ENCODE data around the gene GALNT10. TPM values are rescaled to one million over a fixed set of nuclear protein-coding genes. Genes with fewer than 3 reads are reported as not detected.

GALNT10 gene
- total and polyA plus RNA-seq, 2 experiments from 2014 or later: 43.0 to 45.9 TPM

DNA sequence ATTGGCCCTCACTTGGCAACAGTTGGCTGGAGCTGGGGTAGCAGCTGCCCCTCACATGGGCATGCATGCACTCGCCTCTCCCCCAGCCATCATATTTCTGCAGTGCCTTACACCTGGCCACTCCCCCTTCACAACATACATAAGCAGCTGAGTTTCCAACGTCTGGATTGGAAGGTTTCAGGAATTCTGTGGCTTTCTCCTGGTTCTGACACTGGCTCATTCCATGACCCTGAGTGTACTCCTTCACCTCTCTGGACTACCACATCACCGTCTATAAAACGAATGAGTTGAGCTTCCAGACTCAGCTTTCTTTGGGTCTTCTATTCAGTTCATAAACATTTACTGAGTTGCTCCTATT lies 84.3 kb downstream of the GALNT10 start:
- Histone ChIP-seq H3K9me2 (replicated peaks; ENCODE audit: insufficient read depth) (no peaks in the 10 kb centered on the region), H3K4me3 (no peak overlapping the region), H3K27me3 (no peaks in the 10 kb centered on the region), H4K20me1 (ENCODE audit: insufficient read depth, poor library complexity, severe bottlenecking) (no peaks in the 10 kb centered on the region), H3K9me3 (ENCODE audit: low read depth) (no peaks in the 10 kb centered on the region), H3K27ac (no peak overlapping the region), H3K4me2 (no peak overlapping the region), H3K4me1 (ENCODE audit: insufficient read depth) (peaks cover 42% of the 10 kb centered on the region), H3K36me3 (replicated peaks; ENCODE audit: insufficient read depth, low read depth) (no peaks in the 10 kb centered on the region), H3K79me2 (peaks cover 2% of the 10 kb centered on the region), H2AFZ (no peak overlapping the region)
- no peak for DNase-seq (ENCODE audit: low spot score)
- 70% methylated on average over 4 of the region's 4 CpGs for WGBS (ENCODE audit: low lambda C conversion rate, missing lambda C conversion rate)
- TF ChIP-seq CTCF (IDR thresholded peaks at IDR 0.05; ENCODE audit: poor library complexity): no peak
- TF ChIP-seq EZH2 (IDR thresholded peaks at IDR 0.05; ENCODE audit: borderline replicate concordance): no peak
- TF ChIP-seq EZH2phosphoT487 (IDR thresholded peaks at IDR 0.05; ENCODE audit: low read depth, severe bottlenecking, unreplicated experiment): no peak

DNA sequence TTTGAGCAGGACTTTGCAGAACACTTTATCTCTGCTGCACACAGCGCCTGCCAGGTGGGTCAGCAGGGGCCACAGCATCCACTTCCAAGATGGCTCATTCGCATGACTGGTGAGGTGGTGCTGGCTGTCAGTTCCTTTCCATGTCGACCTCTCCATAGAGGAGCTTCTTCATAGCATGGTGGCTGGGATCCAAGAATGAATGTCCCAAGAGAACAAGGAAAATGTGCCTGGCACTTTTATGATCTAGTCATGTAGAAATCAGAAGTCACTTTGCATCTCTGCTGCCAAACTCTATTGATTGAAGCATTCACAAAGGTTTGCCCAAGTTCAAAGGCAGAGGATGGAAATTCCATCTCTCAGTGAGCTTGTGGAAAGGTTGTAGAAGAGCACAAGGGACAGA lies 85.0 kb downstream of the GALNT10 start:
- peaks cover 2% of the 10 kb centered on the region for H3K79me2 ChIP-seq
- no peaks in the 10 kb centered on the region for H3K27me3 ChIP-seq
- H2AFZ ChIP-seq: no peak overlapping the region
- no peak for TF ChIP-seq EZH2phosphoT487 (IDR thresholded peaks at IDR 0.05; ENCODE audit: low read depth, severe bottlenecking, unreplicated experiment)
- no peak for TF ChIP-seq CTCF (IDR thresholded peaks at IDR 0.05; ENCODE audit: poor library complexity)
- no peak for TF ChIP-seq EZH2 (IDR thresholded peaks at IDR 0.05; ENCODE audit: borderline replicate concordance)
- H3K36me3 ChIP-seq (replicated peaks; ENCODE audit: insufficient read depth, low read depth): no peaks in the 10 kb centered on the region
- no peak overlapping the region for H3K4me3 ChIP-seq
- DNase-seq (ENCODE audit: low spot score): no peak
- H3K4me2 ChIP-seq: no peak overlapping the region
- H3K9me3 ChIP-seq (ENCODE audit: low read depth): no peaks in the 10 kb centered on the region
- peaks cover 42% of the 10 kb centered on the region for H3K4me1 ChIP-seq (ENCODE audit: insufficient read depth)
- no peaks in the 10 kb centered on the region for H4K20me1 ChIP-seq (ENCODE audit: insufficient read depth, poor library complexity, severe bottlenecking)
- H3K27ac ChIP-seq: peak overlapping the region; percentile 79
- 95% methylated on average over 3 of the region's 3 CpGs for WGBS (ENCODE audit: low lambda C conversion rate, missing lambda C conversion rate)
- no peaks in the 10 kb centered on the region for H3K9me2 ChIP-seq (replicated peaks; ENCODE audit: insufficient read depth)

DNA sequence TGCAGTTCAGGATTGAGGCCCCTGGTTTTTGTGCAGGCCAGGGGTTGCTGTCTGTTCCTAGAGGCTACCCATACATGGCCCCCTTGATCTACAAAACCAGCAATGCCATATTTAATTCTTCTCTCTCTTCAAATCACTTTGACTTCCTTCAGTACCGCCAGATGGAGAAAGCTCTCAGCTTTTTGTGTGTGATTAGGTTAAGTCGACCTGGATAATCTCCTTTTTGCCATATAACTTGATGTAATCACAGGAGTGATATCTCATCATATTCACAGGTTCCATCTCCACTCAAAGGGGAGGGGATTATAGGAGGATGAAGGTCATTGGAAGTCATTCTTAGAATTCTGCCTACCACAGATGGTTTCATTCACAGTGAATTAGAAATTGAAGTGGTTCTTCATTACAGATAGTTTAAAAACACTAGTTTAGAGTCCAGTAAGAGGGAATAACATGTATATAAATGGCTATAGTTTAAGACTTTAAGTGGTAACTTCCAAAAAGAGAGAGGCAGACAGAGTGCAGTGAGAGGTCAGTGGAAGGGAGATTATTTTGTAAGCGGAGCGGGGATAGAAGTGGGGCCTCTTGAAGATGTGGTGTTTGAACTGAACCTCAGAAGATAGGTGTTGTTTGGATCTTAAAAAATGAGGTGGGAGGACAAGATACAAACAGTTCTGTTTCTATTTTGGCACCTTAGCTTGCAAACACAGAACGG lies 85.9 kb downstream of the GALNT10 start:
- TF ChIP-seq CTCF (IDR thresholded peaks at IDR 0.05; ENCODE audit: poor library complexity): no peak
- no peak for TF ChIP-seq EZH2phosphoT487 (IDR thresholded peaks at IDR 0.05; ENCODE audit: low read depth, severe bottlenecking, unreplicated experiment)
- no peak for TF ChIP-seq EZH2 (IDR thresholded peaks at IDR 0.05; ENCODE audit: borderline replicate concordance)
- Histone ChIP-seq H3K27me3 (no peaks in the 10 kb centered on the region), H3K4me2 (peak overlapping the region; percentile 2)

More for the DNA sequence above, 85.9 kb downstream of the GALNT10 start:
- Histone ChIP-seq H3K9me3 (ENCODE audit: low read depth) (no peaks in the 10 kb centered on the region), H3K79me2 (peaks cover 2% of the 10 kb centered on the region), H3K4me3 (no peak overlapping the region), H3K9me2 (replicated peaks; ENCODE audit: insufficient read depth) (no peaks in the 10 kb centered on the region), H2AFZ (no peak overlapping the region), H3K36me3 (replicated peaks; ENCODE audit: insufficient read depth, low read depth) (no peaks in the 10 kb centered on the region), H3K27ac (peak overlapping the region; percentile 79), H3K4me1 (ENCODE audit: insufficient read depth) (peaks cover 42% of the 10 kb centered on the region), H4K20me1 (ENCODE audit: insufficient read depth, poor library complexity, severe bottlenecking) (no peaks in the 10 kb centered on the region)
- no peak for DNase-seq (ENCODE audit: low spot score)
- WGBS (ENCODE audit: low lambda C conversion rate, missing lambda C conversion rate): 43% methylated on average over 5 of the region's 5 CpGs
